ENCODE measurements around the gene SOX12.
"Not testable (repeated sequence)": the region's sequence is repeated elsewhere in the genome, so short reads cannot be mapped to it uniquely, and the experiment has no call there.

The SOX12 gene

GRCh38 chr20:363319-364078, 38.1 kb downstream of the SOX12 start:
- peak; percentile 28 for DNase-seq

GRCh38 chr20:364905-365794, 39.8 kb downstream of the SOX12 start:
- peak; percentile 31 for DNase-seq

- DNase-seq, result no peak
Measured at GRCh38 chr20:366041-366718, 40.8 kb downstream of the SOX12 start.

GRCh38 chr20:366719-367485, 41.5 kb downstream of the SOX12 start:
- no peak for DNase-seq

GRCh38 chr20:367486-367887, 42.1 kb downstream of the SOX12 start:
- no peak for DNase-seq

- no peak for DNase-seq
Measured at GRCh38 chr20:368915-369314, 43.6 kb downstream of the SOX12 start.

GRCh38 chr20:370151-370600, 44.8 kb downstream of the SOX12 start:
- no peak for DNase-seq

- no peak for DNase-seq
Measured at GRCh38 chr20:370977-371754, 45.8 kb downstream of the SOX12 start.

- no peak for DNase-seq
Measured at GRCh38 chr20:371755-372542, 46.6 kb downstream of the SOX12 start.

- DNase-seq, result peak; percentile 46
Measured at GRCh38 chr20:372543-373082, 47.3 kb downstream of the SOX12 start.

- DNase-seq, result no peak
Measured at GRCh38 chr20:373171-373890, 48.0 kb downstream of the SOX12 start.

- no peak for DNase-seq
Measured at GRCh38 chr20:375265-375889, 50.0 kb downstream of the SOX12 start.

- no peak for DNase-seq
Measured at GRCh38 chr20:376089-376488, 50.7 kb downstream of the SOX12 start.

GRCh38 chr20:376750-377149, 51.4 kb downstream of the SOX12 start:
- no peak for DNase-seq

- not testable (repeated sequence) for DNase-seq
Measured at GRCh38 chr20:377578-377977, 52.2 kb downstream of the SOX12 start.

GRCh38 chr20:378961-379336, 53.6 kb downstream of the SOX12 start:
- DNase-seq, result no peak

Measured in activated CD4-positive, alpha-beta T cell treated with anti-CD3 and anti-CD28 coated beads for 48 hours (primary cell).